ENCODE measurements around the gene NOP56. TPM values are rescaled to one million over a fixed set of nuclear protein-coding genes. Genes with fewer than 3 reads are reported as not detected.

NOP56 gene
- total RNA-seq, 1 experiment from 2014 or later, result 582 TPM

DNA sequence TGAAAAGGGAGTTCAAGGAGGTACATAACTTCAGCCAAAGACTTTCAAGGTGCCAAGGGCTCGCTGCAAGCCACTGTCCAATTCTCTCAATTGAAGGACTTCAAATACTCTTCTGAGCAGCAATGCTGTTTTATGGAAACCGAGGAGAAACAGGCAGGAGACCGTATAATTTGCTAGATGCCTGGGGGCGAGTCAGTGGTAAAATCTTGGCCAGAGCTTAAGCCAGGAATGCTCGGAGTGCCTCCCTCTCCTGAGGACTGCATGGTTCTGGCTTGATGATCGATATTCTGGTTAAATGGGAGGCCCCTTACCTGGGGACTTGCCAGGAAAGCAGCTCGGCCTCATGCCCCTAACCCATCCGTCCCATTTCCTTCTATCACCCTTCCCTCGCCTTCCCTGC lies 35.8 kb upstream of the NOP56 start:
- DNase-seq (ENCODE audit: low read depth, low spot score), result no peak
- no peaks in the 10 kb centered on the region for H3K9me2 ChIP-seq (ENCODE audit: insufficient read depth)
- ChIA-PET POLR2A (no interaction called here), RAD21 (ENCODE audit: low non-redundant PET in 1 of 2, low total read pairs in 2 of 2, uncharacterized antibody in 2 of 2, unreplicated experiment in 2 of 2) (no interaction called here), CTCF (no interaction called here)
- peaks cover 9 to 17% of the 10 kb centered on the region in 2 experiments for H3K4me1 ChIP-seq (ENCODE audit: control insufficient read depth in 1 of 2, insufficient read depth in 2 of 2, low read length in 2 of 2)
- no peak overlapping the region for H3K27ac ChIP-seq (ENCODE audit: low read depth, low read length)
- no peak; the same call in 1 of the 2 replicates for TF ChIP-seq FOSL1 (IDR thresholded peaks at IDR 0.05; ENCODE audit: low read depth)
- TF ChIP-seq SIN3A (IDR thresholded peaks at IDR 0.05; ENCODE audit: low read depth), result no peak
- TF ChIP-seq EZH2 (IDR thresholded peaks at IDR 0.05), result no peak
- no peak for TF ChIP-seq TCF7L2 (IDR thresholded peaks at IDR 0.05; ENCODE audit: borderline replicate concordance, extremely low read depth, insufficient read depth, insufficient read length)
- no peak for TF ChIP-seq POLR2AphosphoS5 (IDR thresholded peaks at IDR 0.05; ENCODE audit: low read depth, low read length)
- TF ChIP-seq, protein P1, sequence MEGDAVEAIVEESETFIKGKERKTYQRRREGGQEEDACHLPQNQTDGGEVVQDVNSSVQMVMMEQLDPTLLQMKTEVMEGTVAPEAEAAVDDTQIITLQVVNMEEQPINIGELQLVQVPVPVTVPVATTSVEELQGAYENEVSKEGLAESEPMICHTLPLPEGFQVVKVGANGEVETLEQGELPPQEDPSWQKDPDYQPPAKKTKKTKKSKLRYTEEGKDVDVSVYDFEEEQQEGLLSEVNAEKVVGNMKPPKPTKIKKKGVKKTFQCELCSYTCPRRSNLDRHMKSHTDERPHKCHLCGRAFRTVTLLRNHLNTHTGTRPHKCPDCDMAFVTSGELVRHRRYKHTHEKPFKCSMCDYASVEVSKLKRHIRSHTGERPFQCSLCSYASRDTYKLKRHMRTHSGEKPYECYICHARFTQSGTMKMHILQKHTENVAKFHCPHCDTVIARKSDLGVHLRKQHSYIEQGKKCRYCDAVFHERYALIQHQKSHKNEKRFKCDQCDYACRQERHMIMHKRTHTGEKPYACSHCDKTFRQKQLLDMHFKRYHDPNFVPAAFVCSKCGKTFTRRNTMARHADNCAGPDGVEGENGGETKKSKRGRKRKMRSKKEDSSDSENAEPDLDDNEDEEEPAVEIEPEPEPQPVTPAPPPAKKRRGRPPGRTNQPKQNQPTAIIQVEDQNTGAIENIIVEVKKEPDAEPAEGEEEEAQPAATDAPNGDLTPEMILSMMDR (IDR thresholded peaks at IDR 0.05 in 2 of 3, conservative IDR thresholded peaks at IDR 0.05 in 1 of 3; ENCODE audit: borderline replicate concordance in 1 of 3, insufficient read depth in 1 of 3, low read depth in 2 of 3, low read length in 2 of 3), result no peak
- no peak for TF ChIP-seq ZFX (IDR thresholded peaks at IDR 0.05)
- TF ChIP-seq RAD21 (IDR thresholded peaks at IDR 0.05; ENCODE audit: low read depth), result no peak
- no peak for TF ChIP-seq SRF (IDR thresholded peaks at IDR 0.05; ENCODE audit: low read depth)
- TF ChIP-seq, protein P2, sequence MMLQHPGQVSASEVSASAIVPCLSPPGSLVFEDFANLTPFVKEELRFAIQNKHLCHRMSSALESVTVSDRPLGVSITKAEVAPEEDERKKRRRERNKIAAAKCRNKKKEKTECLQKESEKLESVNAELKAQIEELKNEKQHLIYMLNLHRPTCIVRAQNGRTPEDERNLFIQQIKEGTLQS (IDR thresholded peaks at IDR 0.05), result no peak
- TF ChIP-seq, protein P3, sequence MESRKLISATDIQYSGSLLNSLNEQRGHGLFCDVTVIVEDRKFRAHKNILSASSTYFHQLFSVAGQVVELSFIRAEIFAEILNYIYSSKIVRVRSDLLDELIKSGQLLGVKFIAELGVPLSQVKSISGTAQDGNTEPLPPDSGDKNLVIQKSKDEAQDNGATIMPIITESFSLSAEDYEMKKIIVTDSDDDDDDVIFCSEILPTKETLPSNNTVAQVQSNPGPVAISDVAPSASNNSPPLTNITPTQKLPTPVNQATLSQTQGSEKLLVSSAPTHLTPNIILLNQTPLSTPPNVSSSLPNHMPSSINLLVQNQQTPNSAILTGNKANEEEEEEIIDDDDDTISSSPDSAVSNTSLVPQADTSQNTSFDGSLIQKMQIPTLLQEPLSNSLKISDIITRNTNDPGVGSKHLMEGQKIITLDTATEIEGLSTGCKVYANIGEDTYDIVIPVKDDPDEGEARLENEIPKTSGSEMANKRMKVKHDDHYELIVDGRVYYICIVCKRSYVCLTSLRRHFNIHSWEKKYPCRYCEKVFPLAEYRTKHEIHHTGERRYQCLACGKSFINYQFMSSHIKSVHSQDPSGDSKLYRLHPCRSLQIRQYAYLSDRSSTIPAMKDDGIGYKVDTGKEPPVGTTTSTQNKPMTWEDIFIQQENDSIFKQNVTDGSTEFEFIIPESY (IDR thresholded peaks at IDR 0.05; ENCODE audit: extremely low read depth, insufficient replicate concordance, low read length), result no peak
- TF ChIP-seq CBX3 (IDR thresholded peaks at IDR 0.05; ENCODE audit: low read depth), result no peak
- TF ChIP-seq YY1 (IDR thresholded peaks at IDR 0.05; ENCODE audit: extremely low read depth, insufficient replicate concordance, low read depth, low read length), result no peak
- TF ChIP-seq POLR2A (IDR thresholded peaks at IDR 0.05; ENCODE audit: borderline replicate concordance, extremely low read depth, insufficient read depth, insufficient read length), result no peak
- TF ChIP-seq EZH2phosphoT487 (IDR thresholded peaks at IDR 0.05; ENCODE audit: borderline replicate concordance), result no peak
- no peak for TF ChIP-seq JUND (IDR thresholded peaks at IDR 0.05)
- TF ChIP-seq, protein P4, sequence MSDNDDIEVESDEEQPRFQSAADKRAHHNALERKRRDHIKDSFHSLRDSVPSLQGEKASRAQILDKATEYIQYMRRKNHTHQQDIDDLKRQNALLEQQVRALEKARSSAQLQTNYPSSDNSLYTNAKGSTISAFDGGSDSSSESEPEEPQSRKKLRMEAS (IDR thresholded peaks at IDR 0.05), result no peak
- TF ChIP-seq ZNF274 (IDR thresholded peaks at IDR 0.05; ENCODE audit: low read depth, low read length), result no peak
- TF ChIP-seq ELF1 (IDR thresholded peaks at IDR 0.05; ENCODE audit: borderline replicate concordance, low read depth), result no peak
- no peak overlapping the region for H3K9ac ChIP-seq (ENCODE audit: low read length)
- BruUV-seq (replicated peaks), result no TSS peak
- H3K4me3 ChIP-seq (replicated peaks in 1 of 2; ENCODE audit: low read depth in 1 of 2, low read length in 2 of 2), result no peak overlapping the region
- H3K79me2 ChIP-seq (ENCODE audit: insufficient read depth, low read length), result no peaks in the 10 kb centered on the region
- no peaks in the 10 kb centered on the region for H3K9me3 ChIP-seq (ENCODE audit: control insufficient read depth in 1 of 2, insufficient read depth in 1 of 2, low read depth in 1 of 2, low read length in 2 of 2)
- no peaks in the 10 kb centered on the region for H4K20me1 ChIP-seq (ENCODE audit: insufficient read depth)
- H2AFZ ChIP-seq (ENCODE audit: low read depth, low read length, poor library complexity, severe bottlenecking), result no peak overlapping the region
- H3K36me3 ChIP-seq (ENCODE audit: control insufficient read depth in 1 of 2, insufficient read depth in 2 of 2, low read length in 2 of 2), result no peaks in the 10 kb centered on the region
- H3K27me3 ChIP-seq (ENCODE audit: insufficient read depth, low read length), result no peaks in the 10 kb centered on the region
- intact Hi-C loops (cut with micrococcal nuclease), result no loop called here
- H3K4me2 ChIP-seq (ENCODE audit: low read length), result no peak overlapping the region
- no peak for ATAC-seq
